SK-N-SH (cell line): ENCODE measurements around the gene TBC1D8. TPM values are rescaled to one million over a fixed set of nuclear protein-coding genes. Genes with fewer than 3 reads are reported as not detected.

Experiments used
- CTCF ChIA-PET: fragments of 300-600, 350-600 bp; formaldehyde crosslinking; extraction: SDS; loops from one replicate; lab custom pipeline; 2021; lab: Yijun Ruan, JAX
- POLR2A ChIA-PET: fragments of 350-600 bp; sonication (Branson Sonifier 250); formaldehyde crosslinking; extraction: SDS; loops from one replicate; lab custom pipeline; 2020; ENCODE audit warnings: antibody characterized with exemption, inconsistent platforms; lab: Yijun Ruan, JAX
- DNase-seq: peaks from one replicate; pipeline ENCODE4 v3.0.0; 2012
- H2AFZ ChIP-seq: fragments of 200-600 bp; sonication (generic); 2 replicates; pipeline ENCODE4 v1.8.1; 2016; ENCODE audit warnings: antibody characterized with exemption, mild to moderate bottlenecking, low read depth
- H3F3A ChIP-seq: fragments of 200-600 bp; sonication (generic); replicated peaks from 2 replicates; pipeline ENCODE3; 2016; ENCODE audit warnings: antibody characterized with exemption, mild to moderate bottlenecking; ENCODE audit not compliant: insufficient read depth
- H3K27ac ChIP-seq, 2 experiments: fragments of 200-500 bp in 1 of 2; fragments of 200-600 bp in 1 of 2; sonication (Bioruptor generic) in 1 of 2; sonication (generic), shearing (Covaris generic) in 1 of 2; 2 replicates each; pipeline versions ENCODE4 v1.5.1 to v1.6.1; 2014 to 2016; ENCODE audit warnings: low read depth in 2 of 2, inconsistent platforms in 1 of 2, low read length in 1 of 2, mild to moderate bottlenecking in 1 of 2, mixed read lengths in 1 of 2
- H3K27me3 ChIP-seq: fragments of 200-600 bp; sonication (generic), shearing (Covaris generic); 2 replicates; pipeline ENCODE4 v1.6.1; 2016; ENCODE audit warnings: mixed run types; ENCODE audit not compliant: insufficient read depth
- H3K36me3 ChIP-seq, 2 experiments: fragments of 200-500 bp in 1 of 2; fragments of 200-600 bp in 1 of 2; sonication (Bioruptor generic) in 1 of 2; sonication (generic) in 1 of 2; replicated peaks in 1 of 2; 2 replicates each; pipeline versions ENCODE3 to v1.5.1; 2014 to 2016; ENCODE audit warnings: low read length in 1 of 2, mild to moderate bottlenecking in 1 of 2; ENCODE audit not compliant: insufficient read depth in 2 of 2, control insufficient read depth in 1 of 2
- H3K4me1 ChIP-seq, 2 experiments: fragments of 200-500 bp in 1 of 2; fragments of 200-600 bp in 1 of 2; sonication (Bioruptor generic) in 1 of 2; sonication (generic), shearing (Covaris generic) in 1 of 2; 2 replicates each; pipeline versions ENCODE4 v1.5.1 to v1.6.1; 2014 to 2016; ENCODE audit warnings: low read depth in 1 of 2, low read length in 1 of 2, mixed run types in 1 of 2; ENCODE audit not compliant: insufficient read depth in 2 of 2, control insufficient read depth in 1 of 2
- H3K4me2 ChIP-seq: fragments of 200-600 bp; sonication (generic), shearing (Covaris generic); 2 replicates; pipeline ENCODE4 v1.6.1; 2017; ENCODE audit warnings: mixed run types
- H3K4me3 ChIP-seq, 2 experiments: fragments of 200-500 bp in 1 of 2; fragments of 200-600 bp in 1 of 2; sonication (Bioruptor generic) in 1 of 2; sonication (generic), shearing (Covaris generic) in 1 of 2; 2 replicates each; pipeline versions ENCODE4 v1.5.1 to v1.8.1; 2014 to 2016; ENCODE audit warnings: low read depth in 2 of 2, inconsistent platforms in 1 of 2, low read length in 1 of 2, mild to moderate bottlenecking in 1 of 2, mixed read lengths in 1 of 2, moderate library complexity in 1 of 2
- H3K79me2 ChIP-seq: fragments of 200-600 bp; sonication (generic); 2 replicates; pipeline ENCODE4 v1.8.1; 2017; ENCODE audit warnings: mild to moderate bottlenecking; ENCODE audit not compliant: insufficient read depth
- H3K9ac ChIP-seq: fragments of 200-600 bp; sonication (generic); 2 replicates; pipeline ENCODE4 v1.6.1; 2017; ENCODE audit warnings: mixed run types
- H3K9me2 ChIP-seq: fragments of 200-600 bp; sonication (generic); 2 replicates; pipeline ENCODE4 v1.6.1; 2017; ENCODE audit warnings: mixed run types
- H3K9me3 ChIP-seq: fragments of 200-600 bp; sonication (generic); 2 replicates; pipeline ENCODE4 v1.6.1; 2017; ENCODE audit warnings: mixed run types, mild to moderate bottlenecking, moderate library complexity
- H4K20me1 ChIP-seq: fragments of 200-600 bp; sonication (generic); 2 replicates; pipeline ENCODE4 v1.6.1; 2017; ENCODE audit warnings: mild to moderate bottlenecking, mixed run types; ENCODE audit not compliant: insufficient read depth
- CHD2 ChIP-seq: fragments of 150-350 bp; IDR thresholded peaks from 2 replicates; pipeline ENCODE4 v1.6.1; 2018; ENCODE audit warnings: low read length; ENCODE audit not compliant: partially characterized antibody
- FOSL2 ChIP-seq: IDR thresholded peaks from 2 replicates; pipeline ENCODE4 v1.4.0; 2012; ENCODE audit warnings: low read depth, mild to moderate bottlenecking, moderate library complexity, borderline replicate concordance
- FOXJ3 ChIP-seq: sonication (generic); formaldehyde crosslinking; IDR thresholded peaks from 2 replicates; pipeline ENCODE4 v1.5.1; 2020; ENCODE audit warnings: mild to moderate bottlenecking, missing genetic modification reagents
- FOXM1 ChIP-seq: IDR thresholded peaks from 2 replicates; pipeline ENCODE4 v1.4.0; 2012; ENCODE audit warnings: low read depth, mild to moderate bottlenecking
- MXI1 ChIP-seq: IDR thresholded peaks from 2 replicates; pipeline ENCODE4 v1.6.1; 2012; ENCODE audit warnings: mild to moderate bottlenecking, low read depth, low read length, improper control_type of control experiment
- NRF1 ChIP-seq: IDR thresholded peaks from 2 replicates; pipeline ENCODE4 v1.6.1; 2012; ENCODE audit warnings: low read depth, mild to moderate bottlenecking, low read length
- RAD21 ChIP-seq: IDR thresholded peaks from 2 replicates; pipeline ENCODE4 v1.6.1; 2012; ENCODE audit warnings: mild to moderate bottlenecking, low read length
- RCOR1 ChIP-seq: fragments of 150-350 bp; IDR thresholded peaks from 2 replicates; pipeline ENCODE4 v1.6.1; 2017; ENCODE audit warnings: antibody characterized with exemption, low read length
- TAF1 ChIP-seq: IDR thresholded peaks from 2 replicates; pipeline ENCODE4 v1.6.1; 2012; ENCODE audit warnings: low read depth, mild to moderate bottlenecking, low read length, moderate library complexity, borderline replicate concordance
- TCF12 ChIP-seq: IDR thresholded peaks from 2 replicates; pipeline ENCODE4 v1.4.0; 2012
- TEAD4 ChIP-seq: IDR thresholded peaks from 2 replicates; pipeline ENCODE4 v1.4.0; 2012; ENCODE audit warnings: mild to moderate bottlenecking, borderline replicate concordance; ENCODE audit not compliant: insufficient read depth
- YY1 ChIP-seq: IDR thresholded peaks from 2 replicates; pipeline ENCODE4 v1.4.0; 2012; ENCODE audit warnings: low read depth, mild to moderate bottlenecking
- WGBS: methylation state at CpG from one replicate; pipeline ENCODE4 v1.1.6; 2017; ENCODE audit warnings: low lambda C conversion rate; 5-methylcytosine and 5-hydroxymethylcytosine counted together
- polyA plus RNA-seq, 3 experiments: library from polyadenylated mRNA; depleted of rRNA; stranded (reverse); fragments of >200 nt; gene quantifications; 2 replicates each; pipeline ENCODE4 v1.2.3, GENCODE V29; 2012
- TF ChIP-seq, protein P1 (sequence below): fragments of 150-350 bp; IDR thresholded peaks from 2 replicates; pipeline ENCODE4 v1.6.1; 2017; ENCODE audit warnings: antibody characterized with exemption, low read length, low read depth, borderline replicate concordance
- TF ChIP-seq, protein P2 (sequence below): fragments of 200-600 bp; sonication (generic); IDR thresholded peaks from 2 replicates; pipeline ENCODE4 v1.6.1; 2017; ENCODE audit warnings: antibody characterized with exemption, mild to moderate bottlenecking, moderate library complexity
- TF ChIP-seq, protein P3 (sequence below): fragments of 150-350 bp; IDR thresholded peaks from 2 replicates; pipeline ENCODE4 v1.6.1; 2016; ENCODE audit warnings: mild to moderate bottlenecking, low read depth, low read length

Gene TBC1D8
- polyA plus RNA-seq, 1 of the 3 experiments (the other 2 are of a cell fraction), result 5.3 TPM

DNA sequence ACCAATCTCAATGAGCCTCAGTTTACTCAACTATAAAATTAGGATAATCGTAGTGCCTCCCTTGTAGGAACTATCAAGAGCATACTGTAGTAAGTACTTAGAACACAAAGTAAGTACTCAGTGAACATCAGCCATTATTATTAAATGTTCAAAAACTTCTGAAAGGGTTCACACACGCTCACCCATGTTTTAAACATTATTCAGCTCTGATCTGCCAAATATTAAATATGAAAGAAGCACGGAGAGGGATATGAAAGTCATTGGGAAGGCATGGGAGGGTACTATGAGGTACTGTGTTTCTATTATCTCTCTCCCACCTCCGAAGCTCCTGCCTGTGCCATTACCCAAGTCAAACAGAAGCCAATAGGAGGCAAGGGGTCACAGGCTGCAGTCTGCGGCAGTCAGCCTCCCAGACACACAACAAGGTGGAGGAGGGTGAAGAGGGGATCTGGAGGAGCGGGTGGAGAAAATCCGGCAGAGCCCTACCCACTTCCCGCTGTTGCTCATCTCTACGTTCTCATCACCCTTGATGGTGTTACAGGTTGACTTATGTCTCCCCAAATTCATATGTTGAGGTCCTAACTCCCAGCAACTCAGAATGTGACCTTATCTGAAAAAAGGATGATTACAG is 2.0 kb upstream of the TBC1D8 start:
- H4K20me1 ChIP-seq, result no peaks in the 10 kb centered on the region
- H3K36me3 ChIP-seq, result no peaks in the 10 kb centered on the region
- no peaks in the 10 kb centered on the region for H3K27me3 ChIP-seq
- WGBS, result 86% methylated on average over 9 of the region's 9 CpGs
- H3K4me1 ChIP-seq, result peaks cover 0 to 28% of the 10 kb centered on the region in 2 experiments; a peak in 2 of 4 replicates
- H3F3A ChIP-seq, result no peaks in the 10 kb centered on the region
- H3K79me2 ChIP-seq, result no peaks in the 10 kb centered on the region
- POLR2A ChIA-PET, result interaction anchor here (1.1 kb wide), 1 partner anchor 151 kb away, joined by 3 read pairs; the partner anchor contains the start of gene RPL31
- no peak overlapping the region; a peak in 1 of 4 replicates for H3K4me3 ChIP-seq
- no peak overlapping the region for H3K9ac ChIP-seq
- H3K9me3 ChIP-seq, result no peaks in the 10 kb centered on the region
- no peaks in the 10 kb centered on the region for H3K9me2 ChIP-seq
- CTCF ChIA-PET, result interaction anchor here (0.6 to 8.8 kb wide), 27 partner anchors 9 to 728 kb away, joined by 3 to 99 read pairs (median 5); partner anchors contain the start of gene RPL31
- no peak overlapping the region for H2AFZ ChIP-seq
- DNase-seq, result no peak
- TF ChIP-seq FOSL2 (no peak), FOXJ3 (CRISPR knock-in tag) (no peak), RAD21 (no peak), TCF12 (no peak), FOXM1 (no peak), TAF1 (no peak), YY1 (no peak), NRF1 (no peak), CHD2 (no peak), RCOR1 (no peak), MXI1 (no peak), TEAD4 (no peak)
- TF ChIP-seq, protein P1, sequence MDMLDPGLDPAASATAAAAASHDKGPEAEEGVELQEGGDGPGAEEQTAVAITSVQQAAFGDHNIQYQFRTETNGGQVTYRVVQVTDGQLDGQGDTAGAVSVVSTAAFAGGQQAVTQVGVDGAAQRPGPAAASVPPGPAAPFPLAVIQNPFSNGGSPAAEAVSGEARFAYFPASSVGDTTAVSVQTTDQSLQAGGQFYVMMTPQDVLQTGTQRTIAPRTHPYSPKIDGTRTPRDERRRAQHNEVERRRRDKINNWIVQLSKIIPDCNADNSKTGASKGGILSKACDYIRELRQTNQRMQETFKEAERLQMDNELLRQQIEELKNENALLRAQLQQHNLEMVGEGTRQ, result no peak
- TF ChIP-seq, protein P2, sequence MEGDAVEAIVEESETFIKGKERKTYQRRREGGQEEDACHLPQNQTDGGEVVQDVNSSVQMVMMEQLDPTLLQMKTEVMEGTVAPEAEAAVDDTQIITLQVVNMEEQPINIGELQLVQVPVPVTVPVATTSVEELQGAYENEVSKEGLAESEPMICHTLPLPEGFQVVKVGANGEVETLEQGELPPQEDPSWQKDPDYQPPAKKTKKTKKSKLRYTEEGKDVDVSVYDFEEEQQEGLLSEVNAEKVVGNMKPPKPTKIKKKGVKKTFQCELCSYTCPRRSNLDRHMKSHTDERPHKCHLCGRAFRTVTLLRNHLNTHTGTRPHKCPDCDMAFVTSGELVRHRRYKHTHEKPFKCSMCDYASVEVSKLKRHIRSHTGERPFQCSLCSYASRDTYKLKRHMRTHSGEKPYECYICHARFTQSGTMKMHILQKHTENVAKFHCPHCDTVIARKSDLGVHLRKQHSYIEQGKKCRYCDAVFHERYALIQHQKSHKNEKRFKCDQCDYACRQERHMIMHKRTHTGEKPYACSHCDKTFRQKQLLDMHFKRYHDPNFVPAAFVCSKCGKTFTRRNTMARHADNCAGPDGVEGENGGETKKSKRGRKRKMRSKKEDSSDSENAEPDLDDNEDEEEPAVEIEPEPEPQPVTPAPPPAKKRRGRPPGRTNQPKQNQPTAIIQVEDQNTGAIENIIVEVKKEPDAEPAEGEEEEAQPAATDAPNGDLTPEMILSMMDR, result no peak
- TF ChIP-seq, protein P3, sequence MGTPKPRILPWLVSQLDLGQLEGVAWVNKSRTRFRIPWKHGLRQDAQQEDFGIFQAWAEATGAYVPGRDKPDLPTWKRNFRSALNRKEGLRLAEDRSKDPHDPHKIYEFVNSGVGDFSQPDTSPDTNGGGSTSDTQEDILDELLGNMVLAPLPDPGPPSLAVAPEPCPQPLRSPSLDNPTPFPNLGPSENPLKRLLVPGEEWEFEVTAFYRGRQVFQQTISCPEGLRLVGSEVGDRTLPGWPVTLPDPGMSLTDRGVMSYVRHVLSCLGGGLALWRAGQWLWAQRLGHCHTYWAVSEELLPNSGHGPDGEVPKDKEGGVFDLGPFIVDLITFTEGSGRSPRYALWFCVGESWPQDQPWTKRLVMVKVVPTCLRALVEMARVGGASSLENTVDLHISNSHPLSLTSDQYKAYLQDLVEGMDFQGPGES, result no peak
- no peak overlapping the region for H3K27ac ChIP-seq
- H3K4me2 ChIP-seq, result no peak overlapping the region
